Glutamatergic neuron (in vitro differentiated cells): ENCODE measurements around the gene OTUD5. TPM values are rescaled to one million over a fixed set of nuclear protein-coding genes. Genes with fewer than 3 reads are reported as not detected.

Source experiments
- DNase-seq: peaks from one replicate; pipeline ENCODE4 v3.0.0; 2022
- H3K27ac Mint-ChIP-seq: one replicate; pipeline ENCODE4 v1.8.0; 2020; ENCODE audit warnings: mild to moderate bottlenecking, mixed read lengths, inconsistent platforms; ENCODE audit not compliant: unreplicated experiment
- H3K27me3 Mint-ChIP-seq: one replicate; pipeline ENCODE4 v1.8.0; 2020; ENCODE audit warnings: mild to moderate bottlenecking, moderate library complexity, mixed read lengths, inconsistent platforms; ENCODE audit not compliant: unreplicated experiment
- H3K36me3 Mint-ChIP-seq: one replicate; pipeline ENCODE4 v1.8.0; 2020; ENCODE audit warnings: mild to moderate bottlenecking, mixed read lengths, inconsistent platforms; ENCODE audit not compliant: unreplicated experiment
- H3K4me1 Mint-ChIP-seq: one replicate; pipeline ENCODE4 v1.8.0; 2020; ENCODE audit warnings: mild to moderate bottlenecking, low read depth, mixed read lengths, inconsistent platforms; ENCODE audit not compliant: unreplicated experiment
- H3K4me3 Mint-ChIP-seq: one replicate; pipeline ENCODE4 v1.8.0; 2020; ENCODE audit warnings: mild to moderate bottlenecking, mixed read lengths, inconsistent platforms; ENCODE audit not compliant: unreplicated experiment
- H3K9me3 Mint-ChIP-seq: one replicate; pipeline ENCODE4 v1.8.0; 2020; ENCODE audit warnings: mild to moderate bottlenecking, moderate library complexity, mixed read lengths, inconsistent platforms; ENCODE audit not compliant: unreplicated experiment
- CTCF ChIP-seq: fragments of 200-600 bp; sonication (generic); IDR thresholded peaks from one replicate; pipeline ENCODE4 v1.5.0; 2021; ENCODE audit not compliant: partially characterized antibody, unreplicated experiment
- total RNA-seq: library from RNA; stranded (reverse); fragmentation: NEBNext Ultra II Directional; extraction: Animal tissue kit (Norgen Biotek cat#: 25700); gene quantifications from one replicate; pipeline ENCODE4 v1.2.1, GENCODE V29; 2021; ENCODE audit not compliant: unreplicated experiment

The OTUD5 gene
- total RNA-seq, 1 donor from 2014 or later = 68.3 TPM

- H3K36me3 Mint-ChIP-seq = no peaks in the 10 kb centered on the region
- H3K9me3 Mint-ChIP-seq = peaks cover 5% of the 10 kb centered on the region
- DNase-seq = peak; percentile 85
- H3K27me3 Mint-ChIP-seq = peaks cover 5% of the 10 kb centered on the region
- TF ChIP-seq CTCF = no peak
- peak within 1 kb of the TSS; percentile 93 for H3K27ac Mint-ChIP-seq
- peak within 1 kb of the TSS; percentile 93 for H3K4me3 Mint-ChIP-seq
- peaks cover 6% of the 10 kb centered on the region for H3K4me1 Mint-ChIP-seq
Observed at GRCh38 chrX:48897625-48898306, 59.6 kb downstream of the OTUD5 start, which contains the start of the genes PQBP1 and TIMM17B. Gene PQBP1, plus strand, starts transcription at chrX:48897930. Its CDS starts 580 bp downstream, at chrX:48898510. Gene TIMM17B, minus strand, starts transcription at chrX:48897768. Its CDS starts 19 bp downstream, at chrX:48897749.

GRCh38 chrX:48897157-48897624 lies 60.2 kb downstream of the OTUD5 start:
- peaks cover 5% of the 10 kb centered on the region for H3K9me3 Mint-ChIP-seq

GRCh38 chrX:48896611-48897011 lies 60.8 kb downstream of the OTUD5 start:
- no peak for TF ChIP-seq CTCF
- Mint-ChIP-seq H3K36me3 (no peaks in the 10 kb centered on the region), H3K27ac (peak overlapping the region; percentile 93), H3K9me3 (peaks cover 1% of the 10 kb centered on the region), H3K4me1 (peaks cover 6% of the 10 kb centered on the region), H3K27me3 (peaks cover 3% of the 10 kb centered on the region), H3K4me3 (peak overlapping the region; percentile 93)
- DNase-seq = no peak

More at GRCh38 chrX:48897157-48897624, 60.2 kb downstream of the OTUD5 start:
- peaks cover 6% of the 10 kb centered on the region for H3K4me1 Mint-ChIP-seq
- no peak for TF ChIP-seq CTCF
- peak overlapping the region; percentile 93 for H3K4me3 Mint-ChIP-seq
- DNase-seq = peak; percentile 85
- H3K36me3 Mint-ChIP-seq = no peaks in the 10 kb centered on the region
- peak overlapping the region; percentile 93 for H3K27ac Mint-ChIP-seq
- peaks cover 5% of the 10 kb centered on the region for H3K27me3 Mint-ChIP-seq

- peaks cover 5% of the 10 kb centered on the region for H3K9me3 Mint-ChIP-seq
- no peak for TF ChIP-seq CTCF
- no peak for DNase-seq
- H3K4me3 Mint-ChIP-seq = no peak overlapping the region
- H3K27me3 Mint-ChIP-seq = peaks cover 5% of the 10 kb centered on the region
- H3K36me3 Mint-ChIP-seq = no peaks in the 10 kb centered on the region
- H3K4me1 Mint-ChIP-seq = peaks cover 10% of the 10 kb centered on the region
- H3K27ac Mint-ChIP-seq = no peak overlapping the region
Observed at GRCh38 chrX:48894891-48895290, 62.5 kb downstream of the OTUD5 start.

GRCh38 chrX:48893556-48894348 lies 63.7 kb downstream of the OTUD5 start:
- TF ChIP-seq CTCF = no peak
- Mint-ChIP-seq H3K36me3 (no peaks in the 10 kb centered on the region), H3K27ac (no peak overlapping the region), H3K4me1 (peaks cover 10% of the 10 kb centered on the region), H3K4me3 (no peak overlapping the region), H3K27me3 (peaks cover 5% of the 10 kb centered on the region), H3K9me3 (peaks cover 5% of the 10 kb centered on the region)
- DNase-seq = no peak
